Sigmoid colon (tissue), 3 donors: Measurements from ENCODE around the gene REELD1.

Experiments used
- CTCF ChIP-seq, 4 experiments: fragments of 450-650 bp in 3 of 4; fragments of 200-600 bp in 1 of 4; IDR thresholded peaks; one replicate each; pipeline ENCODE4 v1.5.1; 2016 to 2019; ENCODE audit warnings: antibody characterized with exemption in 4 of 4, mild to moderate bottlenecking in 3 of 4, moderate library complexity in 2 of 4
- POLR2A ChIP-seq, 2 donors: fragments of 450-650 bp; IDR thresholded peaks; one replicate each; pipeline ENCODE4 v1.6.1; 2016; ENCODE audit warnings: antibody characterized with exemption in 2 of 2, mild to moderate bottlenecking in 2 of 2, moderate library complexity in 2 of 2

- TF ChIP-seq POLR2A (IDR thresholded peaks at IDR 0.05): no peak
- TF ChIP-seq CTCF (IDR thresholded peaks at IDR 0.05): no peak
Measured at GRCh38 chr4:146243141-146243882, 29.0 kb downstream of the REELD1 start.
